Measurements from ENCODE around the gene PPP1CA.
"Not testable (repeated sequence)": the region's sequence is repeated elsewhere in the genome, so short reads cannot be mapped to it uniquely, and the experiment has no call there.

PPP1CA gene

DNA sequence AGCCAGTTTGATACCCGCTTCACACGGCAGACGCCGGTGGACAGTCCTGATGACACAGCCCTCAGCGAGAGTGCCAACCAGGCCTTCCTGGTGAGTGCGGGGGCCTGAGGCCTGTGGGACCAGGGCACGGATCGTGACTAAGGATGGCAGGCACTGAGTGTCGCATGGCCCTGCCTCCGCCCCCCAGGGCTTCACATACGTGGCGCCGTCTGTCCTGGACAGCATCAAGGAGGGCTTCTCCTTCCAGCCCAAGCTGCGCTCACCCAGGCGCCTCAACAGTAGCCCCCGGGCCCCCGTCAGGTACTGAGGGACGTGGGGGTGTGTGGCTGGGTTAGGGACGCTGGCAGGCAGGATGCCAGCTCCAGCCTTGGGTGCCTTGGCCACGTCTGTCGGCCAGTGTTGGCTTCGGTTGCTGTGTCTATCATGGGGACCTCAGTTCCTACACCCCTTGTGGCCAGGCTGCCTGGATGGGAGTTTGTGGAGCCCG is 32.8 kb upstream of the PPP1CA start:
- no peak for DNase-seq

DNA sequence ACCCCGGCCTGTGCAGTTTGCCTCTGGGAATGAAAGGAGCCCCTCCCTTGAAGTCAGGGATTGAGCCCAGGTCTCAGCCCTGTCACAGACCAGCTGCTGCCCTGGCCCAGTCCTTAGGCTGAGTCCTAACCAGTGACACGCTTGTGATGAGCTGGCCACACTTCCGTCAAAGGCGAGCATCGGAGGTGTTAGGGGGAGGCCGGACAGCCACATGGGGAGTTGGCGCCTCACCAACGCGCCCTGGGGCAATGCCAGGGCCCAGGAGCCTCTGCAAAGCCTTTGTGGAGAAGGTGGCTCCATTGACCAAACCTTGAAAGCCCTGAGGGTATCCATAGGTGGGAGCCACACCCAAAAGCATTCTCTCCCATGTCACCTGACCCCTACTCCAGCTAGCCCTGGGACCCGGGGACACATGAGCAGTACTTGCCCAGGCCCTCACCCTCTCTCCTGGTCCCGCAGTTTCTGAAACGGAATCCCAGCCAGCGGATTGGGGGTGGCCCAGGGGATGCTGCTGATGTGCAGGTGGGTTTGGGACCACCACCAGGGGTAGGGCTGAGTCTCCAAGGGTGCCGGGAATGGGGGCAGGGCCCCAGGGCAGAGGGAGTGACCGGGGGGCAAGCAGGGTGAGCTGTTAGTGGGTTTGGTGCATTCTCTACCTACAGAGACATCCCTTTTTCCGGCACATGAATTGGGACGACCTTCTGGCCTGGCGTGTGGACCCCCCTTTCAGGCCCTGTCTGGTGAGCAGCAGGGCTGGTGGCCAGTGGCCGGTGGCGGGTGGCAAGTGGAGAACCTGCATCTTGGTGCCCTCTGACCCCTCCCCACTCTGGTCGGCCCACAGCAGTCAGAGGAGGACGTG is 32.1 kb upstream of the PPP1CA start:
- no peak for DNase-seq

DNA sequence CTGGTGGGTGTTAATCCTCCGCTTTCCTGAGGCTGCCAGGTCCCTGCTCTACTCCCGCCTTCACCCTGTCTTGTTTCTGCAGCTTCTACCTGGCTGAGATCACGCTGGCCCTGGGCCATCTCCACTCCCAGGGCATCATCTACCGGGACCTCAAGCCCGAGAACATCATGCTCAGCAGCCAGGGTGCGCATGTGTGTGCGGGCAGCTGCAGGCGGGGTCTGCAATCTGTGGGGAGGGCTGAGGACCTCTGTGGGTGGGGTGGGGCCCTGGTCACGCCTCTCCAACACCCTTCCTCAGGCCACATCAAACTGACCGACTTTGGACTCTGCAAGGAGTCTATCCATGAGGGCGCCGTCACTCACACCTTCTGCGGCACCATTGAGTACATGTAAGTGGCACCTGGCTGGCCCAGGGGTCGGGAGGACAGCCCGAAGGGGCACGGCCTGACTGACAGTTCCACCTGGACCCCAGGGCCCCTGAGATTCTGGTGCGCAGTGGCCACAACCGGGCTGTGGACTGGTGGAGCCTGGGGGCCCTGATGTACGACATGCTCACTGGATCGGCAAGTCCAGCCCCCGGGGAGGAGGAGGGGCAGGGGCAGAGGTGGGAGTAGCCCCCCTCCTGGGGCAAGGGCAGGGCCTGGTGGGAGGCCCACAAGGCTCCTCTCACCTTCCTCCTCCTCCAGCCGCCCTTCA is 31.1 kb upstream of the PPP1CA start:
- no peak for DNase-seq

DNA sequence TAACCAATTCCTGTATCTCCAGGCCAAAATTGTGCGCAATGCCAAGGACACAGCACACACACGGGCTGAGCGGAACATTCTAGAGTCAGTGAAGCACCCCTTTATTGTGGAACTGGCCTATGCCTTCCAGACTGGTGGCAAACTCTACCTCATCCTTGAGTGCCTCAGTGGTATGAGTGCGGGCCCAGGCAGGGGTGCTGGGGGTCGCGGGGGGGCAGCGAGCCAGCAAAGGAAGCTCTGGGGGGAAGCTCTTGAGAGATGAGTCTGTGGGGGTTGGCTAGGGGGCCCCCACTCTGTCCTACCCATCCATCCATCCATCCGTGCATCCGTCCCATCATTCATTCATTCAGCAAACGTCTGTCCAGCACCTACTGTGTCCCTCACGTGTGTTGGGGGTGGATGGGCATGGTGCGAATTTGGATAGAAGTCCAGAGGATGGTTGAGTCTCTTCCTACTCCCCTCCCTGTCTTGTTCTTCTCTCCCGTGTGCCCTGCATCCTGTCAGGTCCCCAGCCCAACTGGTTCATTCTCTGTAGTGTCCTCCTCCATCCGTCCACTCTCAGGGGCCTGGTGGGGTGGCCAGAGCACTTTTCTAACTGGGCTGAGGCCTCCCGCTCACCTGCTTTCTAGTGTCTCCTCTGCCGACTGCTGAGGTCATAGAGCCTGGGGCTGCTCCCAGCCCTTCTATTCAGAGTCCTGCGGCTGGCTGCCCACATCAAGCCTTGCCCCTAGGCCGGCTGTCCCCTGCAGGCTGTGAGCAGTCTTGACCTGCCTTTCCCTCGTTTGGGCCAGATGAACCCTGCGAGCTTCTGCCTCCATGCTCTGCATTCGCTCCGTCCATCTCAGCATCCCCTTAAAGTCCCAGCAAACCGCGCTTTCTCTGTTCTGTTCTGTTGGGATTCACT is 29.9 kb upstream of the PPP1CA start:
- DNase-seq, result no peak

DNA sequence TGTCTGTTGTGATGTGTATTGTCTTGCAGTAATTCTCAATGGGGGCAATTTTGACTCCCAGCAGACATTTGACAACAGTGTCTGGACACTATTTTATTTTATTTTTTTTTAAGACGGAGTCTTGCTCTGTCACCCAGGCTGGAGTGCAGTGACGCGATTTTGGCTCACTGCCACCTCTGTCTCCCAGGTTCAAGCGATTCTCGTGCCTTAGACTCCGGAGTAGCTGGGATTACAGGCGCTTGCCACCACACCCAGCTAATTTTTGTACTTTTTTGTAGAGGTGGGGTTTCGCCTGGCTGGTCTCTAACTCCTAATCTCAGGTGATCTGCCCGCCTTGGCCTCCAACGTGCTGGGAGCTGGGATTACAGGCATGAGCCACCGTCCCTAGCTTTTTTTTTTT is 28.1 kb upstream of the PPP1CA start:
- DNase-seq, result no peak

DNA sequence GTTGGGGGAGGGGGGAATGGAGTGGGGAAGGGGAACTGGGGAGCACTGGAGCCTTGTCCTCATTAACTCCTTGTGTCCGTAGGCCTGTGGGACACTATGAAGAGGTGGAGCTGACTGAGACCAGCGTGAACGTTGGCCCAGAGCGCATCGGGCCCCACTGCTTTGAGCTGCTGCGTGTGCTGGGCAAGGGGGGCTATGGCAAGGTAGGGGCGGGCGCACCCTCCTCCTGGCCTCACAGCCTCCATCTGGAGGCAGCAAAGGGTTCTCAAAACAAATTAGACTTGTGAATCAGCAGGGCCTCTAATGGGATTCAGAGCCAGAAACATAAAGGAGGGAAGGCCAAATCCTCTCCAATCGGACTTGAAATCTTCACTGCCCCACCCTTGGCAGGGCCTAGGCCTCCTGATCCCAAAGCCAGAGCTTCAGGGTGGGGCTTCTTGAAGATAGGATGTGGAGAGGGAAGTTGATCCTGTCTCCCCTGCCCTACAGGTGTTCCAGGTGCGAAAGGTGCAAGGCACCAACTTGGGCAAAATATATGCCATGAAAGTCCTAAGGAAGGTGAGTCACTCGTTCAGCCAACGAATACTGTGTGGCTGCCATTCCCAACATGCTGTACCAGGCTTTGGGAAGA is 27.5 kb upstream of the PPP1CA start:
- no peak for DNase-seq

DNA sequence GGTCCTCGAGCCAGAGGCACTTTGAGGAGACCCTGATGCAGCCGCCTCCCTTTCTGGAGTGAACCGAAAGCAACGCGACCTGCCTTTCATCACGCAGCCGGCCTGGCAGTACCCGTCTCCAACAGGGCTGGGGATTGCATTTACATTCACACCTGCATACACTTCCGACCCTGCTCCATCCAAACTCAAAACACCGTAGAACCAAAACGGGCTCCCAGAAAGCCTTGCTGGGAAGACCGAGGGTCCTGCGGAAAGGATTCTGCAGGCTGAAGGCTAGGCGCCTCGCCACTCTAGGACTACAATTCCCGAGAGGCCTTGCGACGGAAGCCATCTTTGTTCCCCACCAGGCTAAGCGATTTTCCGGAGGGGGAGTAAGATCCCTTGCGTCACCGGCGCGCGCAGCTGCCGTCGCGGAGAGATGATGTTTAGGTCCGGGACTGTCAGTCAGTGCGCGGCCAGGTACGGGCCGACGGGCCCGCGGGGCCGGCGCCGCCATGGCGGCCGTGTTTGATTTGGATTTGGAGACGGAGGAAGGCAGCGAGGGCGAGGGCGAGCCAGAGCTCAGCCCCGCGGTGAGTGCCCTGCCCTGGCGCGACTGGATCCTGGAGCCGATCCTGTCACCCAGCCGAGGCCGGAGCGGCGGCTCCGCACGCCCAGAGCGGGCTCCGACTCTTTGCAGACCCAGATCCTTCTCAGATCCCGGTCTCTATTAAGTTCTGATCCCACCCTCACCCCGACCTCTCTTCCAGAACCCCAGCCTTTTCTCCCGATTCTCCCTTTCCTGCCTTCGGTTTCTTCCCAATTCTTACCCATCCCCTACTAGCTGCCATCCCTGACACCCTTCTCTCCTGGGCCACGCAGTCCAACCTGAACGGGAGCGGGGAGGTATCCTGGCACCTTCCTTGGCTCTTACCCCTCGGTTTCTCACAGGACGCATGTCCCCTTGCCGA is 26.7 kb upstream of the PPP1CA start, which contains the start of gene RPS6KB2:
TSS of gene RPS6KB2 (plus strand) at position 443 of the 950 bp plus-strand sequence. CDS start at position 495, 52 bp downstream.
- DNase-seq, result peak; percentile 93

DNA sequence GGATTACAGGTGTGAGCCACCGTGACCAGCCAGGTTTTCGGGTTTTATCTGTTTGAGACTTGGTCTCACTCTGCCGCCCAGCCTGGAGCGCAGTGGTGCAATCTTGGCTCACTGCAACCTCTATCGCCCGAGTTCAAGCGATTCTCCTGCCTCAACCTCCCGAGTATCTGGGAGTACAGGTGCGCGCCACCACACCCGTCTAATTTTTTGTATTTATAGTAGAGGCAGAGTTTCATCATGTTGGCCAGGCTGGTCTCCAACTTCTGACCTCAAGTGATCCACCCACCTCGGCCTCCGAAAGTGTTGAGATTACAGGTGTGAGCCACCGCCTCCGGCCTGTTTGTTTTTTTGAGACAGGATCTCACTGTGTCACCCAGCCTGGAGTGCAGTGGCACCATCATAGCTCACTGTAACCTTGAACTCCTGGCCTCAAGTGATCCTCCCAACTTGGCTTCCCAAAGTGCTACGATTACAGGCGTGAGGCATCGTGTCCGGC is 25.8 kb upstream of the PPP1CA start:
- not testable (repeated sequence) for DNase-seq

DNA sequence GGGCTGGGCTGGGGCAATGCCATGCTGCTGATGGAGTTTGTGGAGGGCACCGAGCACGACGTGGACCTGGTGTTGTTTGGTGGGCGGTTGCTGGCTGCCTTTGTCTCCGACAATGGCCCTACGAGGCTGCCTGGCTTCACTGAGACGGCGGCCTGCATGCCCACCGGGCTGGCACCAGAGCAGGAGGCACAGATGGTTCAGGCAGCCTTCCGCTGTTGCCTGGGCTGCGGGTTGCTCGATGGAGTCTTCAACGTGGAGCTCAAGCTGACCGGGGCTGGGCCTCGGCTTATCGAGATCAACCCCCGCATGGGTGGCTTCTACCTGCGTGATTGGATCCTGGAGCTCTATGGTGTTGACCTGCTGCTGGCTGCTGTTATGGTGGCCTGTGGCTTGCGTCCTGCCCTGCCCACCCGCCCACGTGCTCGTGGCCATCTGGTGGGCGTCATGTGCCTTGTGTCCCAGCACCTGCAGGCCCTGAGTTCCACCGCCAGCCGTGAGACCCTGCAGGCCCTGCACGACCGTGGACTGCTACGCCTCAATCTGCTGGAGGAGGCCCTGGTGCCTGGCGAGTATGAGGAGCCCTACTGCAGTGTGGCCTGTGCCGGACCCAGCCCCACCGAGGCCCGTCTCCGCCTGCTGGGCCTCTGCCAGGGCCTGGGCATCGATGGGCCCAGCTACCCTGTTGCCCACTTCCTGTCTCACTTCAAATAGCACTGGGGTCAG is 22.4 kb upstream of the PPP1CA start:
- no peak for DNase-seq

DNA sequence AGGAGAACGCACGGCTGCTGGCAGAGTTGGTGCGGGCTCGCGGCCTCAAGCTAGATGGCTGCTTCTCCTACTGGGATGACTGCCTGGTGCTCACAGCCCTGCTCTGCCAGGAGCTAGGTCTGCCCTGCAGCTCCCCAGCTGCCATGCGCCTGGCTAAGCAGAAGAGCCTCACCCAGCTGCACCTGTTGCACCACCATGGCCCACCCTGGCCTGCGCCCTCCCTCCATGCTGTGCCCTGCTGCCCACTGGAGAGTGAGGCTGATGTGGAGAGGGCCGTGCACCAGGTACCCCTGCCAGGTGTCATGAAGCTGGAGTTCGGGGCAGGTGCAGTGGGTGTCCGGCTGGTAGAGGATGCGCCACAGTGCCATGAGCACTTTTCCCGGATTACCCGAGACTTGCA is 21.8 kb upstream of the PPP1CA start:
- DNase-seq, result no peak

DNA sequence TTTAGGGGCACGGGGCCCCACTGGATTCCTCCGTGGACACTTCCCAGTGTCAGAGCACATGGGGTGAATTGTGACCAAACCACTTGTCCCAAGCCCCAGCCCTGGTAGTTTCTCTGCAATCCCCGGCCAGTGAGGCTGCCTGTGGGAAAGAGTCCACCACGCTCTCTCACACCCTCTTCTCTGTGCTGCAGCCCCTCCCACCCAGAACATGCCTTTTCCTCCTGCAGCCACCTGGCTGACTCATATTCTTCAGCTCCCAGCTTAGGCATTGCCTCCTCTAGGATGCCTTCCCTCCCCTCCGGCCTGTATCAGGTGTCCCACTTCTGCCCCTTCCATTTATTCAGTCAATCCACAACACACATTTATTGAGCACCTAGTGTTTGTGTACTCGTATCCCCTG is 21.2 kb upstream of the PPP1CA start:
- DNase-seq, result no peak

DNA sequence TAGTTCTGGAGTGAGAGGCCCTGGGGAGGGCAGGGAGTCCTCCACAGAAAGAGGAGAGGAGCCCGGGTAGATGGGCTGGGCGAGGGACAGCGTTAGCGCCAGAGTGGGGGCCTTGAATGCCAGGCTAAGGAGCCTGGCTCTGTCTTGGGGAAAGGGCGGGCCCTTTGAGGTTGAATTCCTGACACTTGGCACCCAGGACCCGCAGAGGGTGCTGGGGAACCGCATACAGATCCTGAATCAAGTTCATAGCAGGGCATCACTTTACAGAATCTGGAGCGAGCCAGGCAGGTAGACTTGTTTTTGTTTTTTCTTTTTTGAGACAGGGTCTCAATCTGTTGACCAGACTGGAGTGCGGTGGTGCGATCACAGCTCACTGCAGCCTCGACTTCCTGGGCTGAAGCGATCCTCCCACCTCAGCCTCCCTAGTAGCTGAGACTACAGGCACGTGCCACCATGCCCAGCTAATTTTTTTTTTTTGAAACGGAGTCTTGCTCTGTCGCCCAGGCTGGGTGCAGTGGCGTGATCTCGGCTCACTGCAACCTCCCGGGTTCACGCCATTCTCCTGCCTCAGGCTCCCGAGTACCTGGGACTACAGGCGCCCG is 19.9 kb upstream of the PPP1CA start:
- no peak for DNase-seq

DNA sequence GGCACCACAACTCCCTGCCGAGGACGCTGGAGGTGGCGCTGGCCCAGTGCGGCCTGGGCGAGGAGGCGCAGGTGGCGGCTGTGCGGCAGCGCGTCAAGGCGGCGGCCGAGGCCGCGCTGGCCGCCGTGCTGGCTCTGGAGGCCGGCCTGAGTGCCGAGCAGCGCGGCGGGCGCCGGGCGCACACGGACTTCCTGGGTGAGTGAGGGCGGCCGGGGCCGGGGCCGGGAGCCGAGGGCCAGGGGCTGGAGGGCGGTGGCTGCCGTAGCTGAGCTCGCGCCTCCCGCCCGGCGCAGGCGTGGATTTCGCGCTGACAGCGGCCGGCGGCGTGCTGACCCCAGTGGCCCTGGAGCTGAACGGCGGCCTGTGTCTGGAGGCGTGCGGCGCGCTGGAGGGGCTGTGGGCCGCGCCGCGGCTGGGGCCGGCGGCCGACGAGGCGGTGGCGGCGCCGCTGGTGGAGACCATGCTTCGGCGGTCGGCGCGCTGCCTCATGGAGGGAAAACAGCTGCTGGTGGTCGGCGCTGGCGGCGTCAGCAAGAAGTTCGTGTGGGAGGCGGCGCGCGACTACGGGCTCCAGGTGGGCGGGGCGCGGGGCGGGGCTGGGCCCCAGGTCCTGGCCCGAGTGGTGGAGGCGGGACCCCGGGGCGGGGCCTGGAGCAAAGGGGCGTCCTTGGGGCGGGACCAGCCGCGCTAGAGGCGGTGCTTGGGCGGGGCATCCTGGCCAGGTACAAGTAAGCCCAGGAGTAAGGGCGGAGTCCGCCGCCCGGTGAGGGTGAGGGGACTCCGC is 19.2 kb upstream of the PPP1CA start:
- DNase-seq, result peak; percentile 76

DNA sequence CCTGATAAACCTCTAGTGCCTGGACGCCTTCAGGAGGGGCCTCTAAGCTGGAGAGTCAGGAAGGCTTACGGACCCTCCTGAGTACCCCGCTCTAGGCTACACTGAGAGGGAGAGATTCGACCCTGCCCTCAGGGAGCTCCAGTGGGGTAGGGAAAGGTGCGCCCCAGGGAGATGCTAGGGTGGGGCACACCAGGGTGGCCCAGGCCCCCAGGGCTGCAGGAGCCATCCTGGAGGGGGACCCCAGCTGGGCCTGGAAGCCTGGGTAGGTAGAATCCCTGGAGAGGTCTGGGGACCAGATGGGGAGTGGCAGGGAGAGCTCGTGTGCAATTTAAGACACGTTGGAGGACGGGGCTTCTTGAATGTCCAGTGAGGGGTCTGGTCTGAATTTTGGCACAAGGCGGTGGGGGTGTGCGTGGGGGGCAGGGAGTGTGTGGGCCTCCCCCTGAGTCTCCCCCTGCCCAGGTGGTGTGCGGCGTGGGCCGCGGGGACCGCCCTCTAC is 18.5 kb upstream of the PPP1CA start:
- DNase-seq, result no peak

DNA sequence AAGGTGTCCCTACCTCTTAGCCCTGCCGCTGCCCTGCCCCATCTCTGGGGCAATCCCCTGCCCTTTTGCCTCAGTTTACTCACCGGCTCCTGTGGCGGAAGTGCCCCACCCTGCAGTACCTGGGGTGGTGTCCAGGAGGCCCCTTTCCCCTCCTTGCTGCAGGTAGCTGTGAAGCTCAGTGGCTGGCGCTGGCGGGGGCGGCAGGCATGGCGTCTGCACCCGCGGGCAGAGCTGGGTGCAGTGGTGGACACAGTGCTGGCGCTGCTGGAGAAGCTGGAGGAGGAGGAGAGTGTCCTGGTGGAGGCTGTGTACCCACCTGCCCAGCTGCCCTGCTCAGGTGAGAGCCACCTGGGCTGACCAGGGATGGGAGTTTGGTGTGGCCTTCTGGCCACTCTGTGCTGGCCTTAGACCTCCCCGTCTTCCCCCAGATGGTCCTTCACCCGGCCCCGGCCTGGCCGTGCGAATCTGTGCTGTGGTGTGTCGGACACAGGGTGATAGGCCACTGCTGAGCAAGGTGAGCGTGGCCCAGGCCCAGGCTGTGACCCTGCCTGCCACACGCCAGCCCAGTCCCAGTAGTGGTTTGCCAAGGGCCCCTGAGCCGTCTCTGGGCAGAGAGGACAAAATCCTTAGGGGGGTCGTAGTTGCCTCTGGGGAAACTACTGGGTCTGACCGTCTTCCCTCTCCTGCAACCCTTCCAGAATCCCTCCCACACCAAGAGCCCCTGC is 17.8 kb upstream of the PPP1CA start:
- no peak for DNase-seq

DNA sequence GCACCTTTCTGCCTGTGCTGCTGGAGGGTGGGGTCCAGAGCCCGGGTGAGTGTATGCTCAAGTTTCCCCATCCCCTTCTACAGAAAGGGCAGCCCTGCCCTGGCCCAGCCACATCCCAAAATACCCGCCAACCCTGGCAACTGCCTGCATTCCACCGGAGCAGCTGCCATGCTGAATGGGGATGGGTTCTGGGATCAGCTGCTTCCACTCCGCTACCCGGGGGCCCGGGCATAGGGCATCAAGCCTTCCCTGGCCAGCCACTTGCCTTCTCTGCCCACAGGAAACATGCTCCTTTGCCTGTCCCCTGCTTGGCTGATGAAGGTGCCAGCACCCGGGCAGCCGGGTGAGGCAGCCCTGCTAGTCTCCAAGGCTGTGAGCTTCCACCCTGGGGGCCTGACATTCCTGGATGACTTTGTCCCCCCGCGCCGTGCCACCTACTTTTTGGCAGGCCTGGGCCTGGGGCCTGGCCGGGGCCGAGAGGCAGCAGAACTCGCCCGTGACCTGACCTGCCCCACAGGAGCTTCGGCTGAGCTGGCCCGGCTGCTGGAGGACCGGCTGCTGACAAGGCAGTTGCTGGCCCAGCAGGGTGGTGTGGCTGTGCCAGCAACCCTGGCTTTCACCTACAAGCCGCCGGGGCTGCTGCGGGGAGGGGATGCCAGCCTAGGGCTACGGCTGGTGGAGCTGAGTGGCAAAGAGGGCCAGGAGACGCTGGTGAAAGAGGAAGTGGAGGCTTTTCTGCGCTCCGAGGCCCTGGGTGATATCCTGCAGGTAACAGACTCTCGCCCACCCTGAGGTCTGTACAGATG is 17.0 kb upstream of the PPP1CA start:
- peak; percentile 43 for DNase-seq

DNA sequence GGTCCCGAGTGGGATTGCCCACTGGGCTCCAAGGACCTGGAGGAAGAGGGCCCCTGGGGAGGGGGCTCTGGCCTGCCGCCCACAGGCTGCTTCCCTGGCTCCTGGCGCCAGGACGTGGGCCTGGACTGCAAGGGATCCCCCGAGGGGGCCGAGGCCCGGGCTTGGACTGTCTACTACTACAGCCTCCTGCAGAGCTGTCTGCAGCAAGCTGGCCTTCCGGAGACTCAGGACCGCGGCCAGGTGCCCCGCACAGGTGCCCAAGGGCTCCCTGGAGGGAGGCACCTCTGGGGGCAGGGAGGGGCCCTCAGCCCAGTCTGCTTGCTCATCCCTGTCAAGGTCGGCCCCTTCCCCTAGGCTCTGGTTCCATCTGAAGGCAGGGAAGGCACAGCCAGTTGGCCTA is 15.8 kb upstream of the PPP1CA start:
- DNase-seq, result no peak
